Right atrium auricular region (tissue), 2 donors: Measurements from ENCODE around the gene PPY. TPM values are rescaled to one million over a fixed set of nuclear protein-coding genes. Genes with fewer than 3 reads are reported as not detected.
A peak's percentile ranks its signal among the peaks of the same experiment; 100 is the strongest.
"Not testable (repeated sequence)": the region's sequence is repeated elsewhere in the genome, so short reads cannot be mapped to it uniquely, and the experiment has no call there.

Source experiments
- DNase-seq: peaks from one replicate; pipeline ENCODE4 v3.0.0-alpha.2; 2019; ENCODE audit warnings: low spot score
- H3K27ac ChIP-seq, 2 donors: fragments of 200-600 bp; sonication (generic); 1 replicate in 1 of 2; 2 replicates in 1 of 2; pipeline ENCODE4 v1.5.1; 2016 to 2019
- H3K27me3 ChIP-seq, 2 donors: fragments of 200-600 bp; sonication (generic); one replicate each; pipeline versions ENCODE4 v1.5.1 to v1.6.0; 2017 to 2019
- H3K36me3 ChIP-seq: fragments of 200-600 bp; sonication (generic); one replicate; pipeline ENCODE4 v1.5.1; 2016
- H3K4me1 ChIP-seq, 2 donors: fragments of 200-600 bp; sonication (generic); one replicate each; pipeline versions ENCODE4 v1.5.1 to v1.6.0; 2017 to 2019
- H3K4me3 ChIP-seq, 2 donors: fragments of 200-600 bp; sonication (generic); 1 replicate in 1 of 2; 2 replicates in 1 of 2; pipeline ENCODE4 v1.5.1; 2017 to 2019; ENCODE audit warnings: mild to moderate bottlenecking in 1 of 2, moderate library complexity in 1 of 2
- H3K9me3 ChIP-seq, 2 donors: fragments of 200-600 bp; sonication (generic); one replicate each; pipeline ENCODE4 v1.5.1; 2019
- CTCF ChIP-seq, 2 donors: fragments of 200-600 bp; sonication (generic); IDR thresholded peaks; one replicate each; pipeline ENCODE4 v1.5.1; 2019; ENCODE audit warnings: antibody characterized with exemption in 2 of 2
- total RNA-seq, 2 donors: library from RNA; depleted of rRNA; stranded (reverse); fragments of >200 nt; gene quantifications; one replicate each; pipeline ENCODE4 v1.1.0, GENCODE V29; 2016

PPY gene
- total RNA-seq, 2 donors from 2014 or later: not detected

- H3K27me3 ChIP-seq: no peaks in the 10 kb centered on the region
- H3K4me3 ChIP-seq: no peak overlapping the region
- peaks cover 0 to 3% of the 10 kb centered on the region in 2 donors for H3K4me1 ChIP-seq
- no peaks in the 10 kb centered on the region for H3K36me3 ChIP-seq
- H3K27ac ChIP-seq: no peak overlapping the region
- DNase-seq: no peak
- no peaks in the 10 kb centered on the region for H3K9me3 ChIP-seq
- no peak for TF ChIP-seq CTCF (IDR thresholded peaks at IDR 0.05)
Observed at GRCh38 chr17:43932923-43933322, 9.4 kb downstream of the PPY start.

- Histone ChIP-seq H3K4me3 (no peak overlapping the region), H3K27ac (no peak overlapping the region), H3K4me1 (peaks cover 0 to 3% of the 10 kb centered on the region in 2 donors), H3K9me3 (no peaks in the 10 kb centered on the region), H3K36me3 (no peaks in the 10 kb centered on the region), H3K27me3 (no peaks in the 10 kb centered on the region)
- TF ChIP-seq CTCF (IDR thresholded peaks at IDR 0.05): no peak
- no peak for DNase-seq
Observed at GRCh38 chr17:43932357-43932756, 9.9 kb downstream of the PPY start.

GRCh38 chr17:43931062-43931571 is 11.2 kb downstream of the PPY start:
- Histone ChIP-seq H3K4me3 (no peak overlapping the region), H3K27ac (no peak overlapping the region), H3K4me1 (peaks cover 0 to 10% of the 10 kb centered on the region in 2 donors), H3K36me3 (no peaks in the 10 kb centered on the region), H3K9me3 (no peaks in the 10 kb centered on the region), H3K27me3 (no peaks in the 10 kb centered on the region)
- DNase-seq: no peak
- no peak for TF ChIP-seq CTCF (IDR thresholded peaks at IDR 0.05)

DNA sequence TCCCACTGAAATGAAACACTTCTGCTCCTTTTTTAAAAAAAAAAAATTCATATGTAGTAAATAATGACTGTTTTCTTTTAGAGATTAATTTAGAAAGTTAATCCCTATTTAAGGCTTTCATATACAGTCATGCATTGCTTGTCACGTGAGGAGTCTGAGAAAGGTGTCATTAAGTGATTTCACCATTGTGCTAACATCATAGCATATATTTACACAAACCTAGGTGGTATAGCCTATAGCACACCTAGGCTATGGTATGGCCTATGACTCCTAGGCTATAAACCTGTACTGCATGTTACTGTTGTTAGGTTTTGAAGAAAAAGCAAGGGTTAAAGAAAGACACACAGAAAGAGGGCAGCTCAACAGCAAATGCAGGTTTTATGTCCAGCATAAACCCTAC is 13.7 kb downstream of the PPY start:
- Histone ChIP-seq H3K9me3 (no peaks in the 10 kb centered on the region), H3K4me3 (no peak overlapping the region), H3K27ac (no peak overlapping the region), H3K36me3 (no peaks in the 10 kb centered on the region), H3K27me3 (no peaks in the 10 kb centered on the region), H3K4me1 (peaks cover 0 to 10% of the 10 kb centered on the region in 2 donors)
- DNase-seq: no peak
- no peak for TF ChIP-seq CTCF (IDR thresholded peaks at IDR 0.05)

DNA sequence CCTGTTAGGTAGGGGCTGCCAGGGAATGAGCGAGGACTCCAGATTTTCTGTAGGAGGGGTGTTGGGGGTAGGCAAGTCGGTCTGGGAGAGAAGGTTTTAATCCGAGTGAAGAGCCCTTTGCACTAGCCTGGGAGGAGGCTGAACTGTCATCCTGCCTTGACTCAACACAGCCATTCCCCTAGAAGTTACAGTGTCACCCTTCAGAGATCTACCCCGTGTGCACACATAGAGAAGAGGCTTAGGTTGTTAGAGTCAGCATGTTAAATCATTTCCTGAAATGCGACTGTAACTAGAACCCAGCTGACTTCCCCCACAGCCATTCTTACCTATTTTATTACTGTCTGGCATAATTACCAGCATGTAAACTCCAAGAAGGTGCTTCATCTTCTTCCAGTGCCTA is 14.3 kb downstream of the PPY start:
- not testable (repeated sequence) for H3K27me3 ChIP-seq, H3K9me3 ChIP-seq, H3K27ac ChIP-seq, H3K36me3 ChIP-seq, H3K4me3 ChIP-seq, DNase-seq
- peaks cover 0 to 10% of the 10 kb centered on the region in 2 donors for H3K4me1 ChIP-seq

DNA sequence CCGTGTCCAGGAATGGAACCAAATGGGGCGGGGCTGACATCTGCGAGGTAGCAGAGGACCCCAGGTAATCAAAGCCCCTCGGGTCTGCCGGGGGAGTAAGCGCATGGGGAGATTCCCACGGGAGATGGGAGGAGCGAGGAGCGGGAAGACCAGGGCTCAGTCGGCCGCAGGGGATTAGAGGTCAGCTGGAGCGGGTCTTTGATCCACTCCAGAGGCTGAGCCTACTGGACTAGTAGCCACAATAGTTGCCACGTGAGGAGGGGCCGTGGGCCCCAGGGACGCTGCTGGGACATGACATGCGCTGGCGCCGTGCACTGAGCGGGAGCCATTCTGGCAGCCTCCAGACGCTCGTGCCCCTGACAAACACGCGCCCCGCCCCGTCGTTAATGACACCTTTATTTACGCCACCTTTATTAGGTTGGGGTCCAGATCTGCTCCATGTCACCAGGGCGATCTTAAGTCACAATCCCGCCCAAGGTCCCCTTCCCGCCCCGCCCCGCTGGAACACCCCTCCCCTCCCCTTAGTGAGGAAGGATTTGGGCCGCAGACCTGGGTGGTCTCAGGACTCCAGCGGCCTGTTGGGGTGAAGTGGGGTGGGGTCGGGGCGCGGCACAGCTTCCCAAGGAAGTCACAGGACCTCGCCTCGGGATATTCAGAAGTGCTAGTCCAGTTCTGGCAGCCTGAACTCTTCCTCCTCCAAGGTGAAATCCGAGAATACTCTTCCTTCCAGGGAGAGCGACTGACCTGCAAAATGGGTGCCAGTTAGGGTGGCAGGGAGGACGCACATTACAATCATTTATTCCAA is 15.0 kb downstream of the PPY start:
- Histone ChIP-seq H3K36me3 (no peaks in the 10 kb centered on the region), H3K4me3 (peak overlapping the region; percentile 7 to 45), H3K27ac (no peak overlapping the region), H3K9me3 (no peaks in the 10 kb centered on the region), H3K27me3 (no peaks in the 10 kb centered on the region), H3K4me1 (peaks cover 0 to 10% of the 10 kb centered on the region in 2 donors)
- DNase-seq: no peak
- TF ChIP-seq CTCF (IDR thresholded peaks at IDR 0.05): no peak
